ENCODE data around the gene VPS8. TPM values are rescaled to one million over a fixed set of nuclear protein-coding genes. Genes with fewer than 3 reads are reported as not detected.

VPS8 gene
- total RNA-seq, 1 experiment from 2014 or later: 25.1 TPM

DNA sequence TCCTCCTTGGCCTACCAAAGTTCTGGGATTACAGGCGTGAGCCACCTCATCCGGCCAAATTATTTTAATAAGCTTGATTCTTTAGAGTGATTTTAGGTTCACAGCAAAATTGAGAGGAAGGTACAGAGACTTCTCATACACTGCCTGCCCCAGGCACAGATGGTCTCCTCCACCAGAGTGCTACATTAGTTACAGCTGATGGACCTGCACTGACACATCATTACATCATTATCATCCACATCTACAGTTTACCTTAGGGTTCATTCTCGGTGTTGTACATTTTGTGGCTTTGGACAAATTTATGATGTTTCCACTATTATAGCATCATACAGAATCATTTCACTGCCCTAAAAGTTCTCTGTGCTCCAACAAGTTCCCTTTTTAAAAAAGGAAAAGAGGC lies 4.4 kb upstream of the VPS8 start:
- DNase-seq (ENCODE audit: extremely low read depth, low read depth): no peak

DNA sequence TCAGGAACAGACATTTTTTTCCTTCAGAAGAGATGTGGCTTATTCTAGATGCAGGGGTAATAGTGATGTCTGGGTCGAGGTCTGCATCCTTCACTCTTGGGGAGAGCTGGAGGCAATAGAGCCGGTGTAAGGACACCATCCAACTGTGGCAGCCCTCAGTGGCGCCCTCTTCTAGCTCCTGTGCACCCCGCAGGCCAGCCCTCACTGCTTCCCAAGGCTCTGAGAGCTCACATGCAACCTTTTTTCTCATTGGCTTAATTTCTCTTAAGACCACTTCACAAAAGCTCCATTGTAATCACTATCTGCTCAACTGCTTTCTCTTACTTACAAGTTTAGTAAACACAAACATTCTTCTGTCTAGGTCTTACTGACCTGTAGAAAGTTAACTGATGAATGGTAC lies 3.9 kb upstream of the VPS8 start:
- DNase-seq (ENCODE audit: extremely low read depth, low read depth): no peak

DNA sequence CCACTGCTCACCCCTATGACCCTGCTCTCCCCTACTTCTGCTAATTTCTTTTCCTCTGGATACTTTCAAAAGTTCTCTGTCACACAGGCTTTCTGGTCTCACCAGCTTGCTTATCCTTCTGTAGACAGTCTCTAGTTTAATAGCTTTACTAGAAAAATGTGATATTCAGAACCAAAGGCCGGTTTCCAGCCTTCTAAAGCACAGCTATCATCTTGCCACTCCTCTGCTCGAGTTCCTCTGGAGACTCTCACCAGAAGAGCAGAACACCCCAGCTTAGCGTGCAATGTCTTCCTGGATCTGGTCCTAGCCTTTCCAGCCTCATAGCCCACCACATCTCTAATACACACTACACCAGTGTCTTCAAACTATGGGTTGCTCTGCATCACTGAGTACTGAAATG lies 1.8 kb upstream of the VPS8 start:
- no peak for DNase-seq (ENCODE audit: extremely low read depth, low read depth)

- no peak for DNase-seq (ENCODE audit: extremely low read depth, low read depth)
These were observed 932 bp upstream of the VPS8 start for GRCh38 chr3:184811034-184811433.

- DNase-seq (ENCODE audit: extremely low read depth, low read depth): no peak
These were observed 335 bp upstream of the VPS8 start for GRCh38 chr3:184811663-184811998.

DNA sequence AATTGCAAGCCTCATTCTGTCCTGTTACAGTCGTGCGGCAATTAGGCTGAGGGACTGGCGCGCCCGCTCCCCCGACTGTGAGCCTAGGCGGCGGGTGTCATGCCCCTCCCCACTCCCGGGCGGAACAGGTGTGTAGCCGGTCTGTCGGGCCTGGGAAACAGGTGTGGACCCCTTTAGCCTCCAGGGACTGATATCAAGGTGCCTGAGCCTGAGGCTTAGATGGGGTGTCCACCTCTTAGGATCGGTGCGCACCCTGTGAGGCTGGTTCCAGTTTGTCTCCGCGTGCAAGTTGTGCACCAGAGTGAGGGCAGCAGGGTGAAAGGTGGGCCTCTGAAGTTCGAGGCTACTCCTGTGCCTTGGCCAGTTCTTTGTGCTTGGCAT lies 686 bp downstream of the VPS8 start:
- no peak for DNase-seq (ENCODE audit: extremely low read depth, low read depth)

DNA sequence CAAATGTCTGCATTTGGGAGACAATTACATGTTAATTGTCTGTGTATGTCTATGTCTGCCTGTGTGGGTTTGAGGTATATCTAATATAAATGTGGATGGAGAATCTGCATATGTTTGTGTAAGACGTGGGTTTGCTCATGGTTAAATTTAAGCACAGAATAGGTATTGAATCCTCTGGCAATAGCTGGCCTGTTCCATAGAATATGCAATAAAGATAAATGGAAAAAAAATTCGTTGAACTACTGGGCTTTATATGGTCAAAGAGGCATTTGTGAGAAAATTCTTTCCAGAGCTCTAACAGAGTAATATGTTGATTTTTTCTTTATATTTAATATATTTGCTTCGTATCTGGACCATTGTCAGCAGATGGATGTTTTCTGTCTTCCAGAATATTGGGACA lies 1.4 kb downstream of the VPS8 start:
- DNase-seq (ENCODE audit: extremely low read depth, low read depth): no peak

DNA sequence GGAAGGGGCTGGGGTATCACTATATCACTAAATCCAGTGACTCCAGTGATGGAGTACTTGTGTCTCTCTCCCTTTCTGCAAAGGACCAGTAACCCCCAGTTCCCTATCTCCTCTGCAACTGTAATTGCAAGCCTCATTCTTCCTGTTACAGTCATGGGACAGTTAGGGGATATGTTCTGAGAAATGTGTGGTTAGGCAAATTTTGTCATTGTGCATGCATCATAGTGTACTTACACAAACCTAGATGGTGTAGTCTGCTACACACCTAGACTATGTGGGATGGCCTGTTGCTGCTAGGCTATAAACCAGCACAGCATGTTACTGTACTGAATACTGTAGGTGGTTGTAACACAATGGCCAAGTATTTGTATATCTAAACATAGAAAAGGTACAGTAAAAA lies 2.2 kb downstream of the VPS8 start:
- DNase-seq (ENCODE audit: extremely low read depth, low read depth): no peak

DNA sequence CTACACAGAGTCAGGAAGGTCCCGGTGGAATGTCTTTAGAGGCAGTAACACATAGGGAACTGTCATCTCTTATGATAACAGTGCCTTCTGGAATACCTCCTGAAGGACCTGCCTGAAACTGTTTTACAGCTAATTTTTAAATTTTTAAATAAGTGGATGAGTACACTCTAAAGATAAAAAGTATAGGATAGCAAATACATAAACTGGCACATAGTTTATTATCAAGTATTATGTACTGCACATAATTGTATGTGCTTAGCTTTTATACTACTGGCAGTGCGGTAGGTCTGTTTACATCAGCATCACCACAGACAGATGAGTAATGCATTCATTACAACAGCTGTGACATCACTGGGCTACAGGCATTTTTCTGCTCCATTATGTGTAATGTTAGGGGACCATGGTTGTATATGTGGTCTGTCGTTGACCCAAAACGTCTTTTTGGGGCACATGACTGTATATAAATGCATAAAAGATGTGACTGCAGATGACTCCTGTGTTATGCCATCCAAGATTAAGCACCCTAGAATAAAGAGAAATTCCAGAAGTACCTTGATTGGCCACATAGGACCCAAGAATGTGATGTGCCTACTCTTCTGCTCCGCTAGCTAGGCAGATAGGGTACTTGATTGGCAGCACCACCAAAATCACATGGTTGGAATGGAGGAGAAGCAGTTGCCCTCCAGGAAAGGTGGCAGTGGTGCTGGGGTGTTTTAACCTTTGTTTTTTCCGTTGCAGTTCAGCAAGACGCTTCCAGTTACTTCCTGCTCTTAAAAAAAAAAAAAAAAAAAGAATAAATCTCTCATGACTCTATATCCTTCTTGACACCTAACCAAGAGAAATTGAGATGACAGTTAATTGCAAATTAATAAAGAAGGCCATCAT lies 3.3 kb downstream of the VPS8 start:
- DNase-seq (ENCODE audit: extremely low read depth, low read depth): no peak

DNA sequence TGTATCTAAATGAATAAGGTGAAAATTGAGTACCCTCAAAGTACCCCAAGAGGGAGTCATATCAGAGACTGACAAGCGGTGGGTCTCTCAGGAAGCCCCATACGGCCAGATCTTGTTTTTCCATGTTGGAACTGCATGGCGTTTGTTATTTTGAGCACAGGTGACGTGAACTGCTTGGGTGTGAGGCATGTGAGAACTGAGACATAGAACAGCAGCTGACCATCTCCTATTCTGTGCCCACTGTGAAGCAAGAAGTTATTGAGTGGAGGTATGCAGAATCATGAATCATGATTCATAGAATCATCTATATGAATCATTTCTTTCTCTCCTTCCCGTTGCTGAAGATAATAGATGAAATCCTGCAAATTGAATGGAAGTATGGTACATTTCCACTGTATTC lies 4.6 kb downstream of the VPS8 start:
- DNase-seq (ENCODE audit: extremely low read depth, low read depth): no peak

DNA sequence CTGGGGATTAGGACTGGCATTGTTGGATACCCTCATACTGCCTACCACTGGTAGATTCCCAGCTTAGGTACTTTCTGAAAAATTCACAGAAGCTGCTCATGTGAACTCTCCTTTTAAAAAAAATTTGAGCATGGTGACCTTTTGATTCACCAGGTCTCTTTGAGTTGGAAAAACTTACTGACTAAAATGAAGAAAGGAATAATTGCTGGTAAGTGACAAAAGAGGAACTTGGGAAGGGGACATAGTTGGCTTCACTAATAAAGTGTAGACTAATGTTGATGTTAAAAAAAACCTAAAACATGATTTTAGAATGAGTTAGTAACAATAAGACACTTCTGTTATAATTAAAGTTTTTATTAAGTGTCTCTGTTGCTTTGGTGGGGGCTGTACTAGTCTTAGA lies 8.6 kb downstream of the VPS8 start:
- no peak for DNase-seq (ENCODE audit: extremely low read depth, low read depth)

- no peak for DNase-seq (ENCODE audit: extremely low read depth, low read depth)
These were observed 9.1 kb downstream of the VPS8 start for GRCh38 chr3:184821034-184821433.

GRCh38 chr3:184822081-184822480 lies 10.1 kb downstream of the VPS8 start:
- no peak for DNase-seq (ENCODE audit: extremely low read depth, low read depth)

GRCh38 chr3:184822654-184823053 lies 10.7 kb downstream of the VPS8 start:
- DNase-seq (ENCODE audit: extremely low read depth, low read depth): no peak

GRCh38 chr3:184823990-184824389 lies 12.0 kb downstream of the VPS8 start:
- DNase-seq (ENCODE audit: extremely low read depth, low read depth): no peak

DNA sequence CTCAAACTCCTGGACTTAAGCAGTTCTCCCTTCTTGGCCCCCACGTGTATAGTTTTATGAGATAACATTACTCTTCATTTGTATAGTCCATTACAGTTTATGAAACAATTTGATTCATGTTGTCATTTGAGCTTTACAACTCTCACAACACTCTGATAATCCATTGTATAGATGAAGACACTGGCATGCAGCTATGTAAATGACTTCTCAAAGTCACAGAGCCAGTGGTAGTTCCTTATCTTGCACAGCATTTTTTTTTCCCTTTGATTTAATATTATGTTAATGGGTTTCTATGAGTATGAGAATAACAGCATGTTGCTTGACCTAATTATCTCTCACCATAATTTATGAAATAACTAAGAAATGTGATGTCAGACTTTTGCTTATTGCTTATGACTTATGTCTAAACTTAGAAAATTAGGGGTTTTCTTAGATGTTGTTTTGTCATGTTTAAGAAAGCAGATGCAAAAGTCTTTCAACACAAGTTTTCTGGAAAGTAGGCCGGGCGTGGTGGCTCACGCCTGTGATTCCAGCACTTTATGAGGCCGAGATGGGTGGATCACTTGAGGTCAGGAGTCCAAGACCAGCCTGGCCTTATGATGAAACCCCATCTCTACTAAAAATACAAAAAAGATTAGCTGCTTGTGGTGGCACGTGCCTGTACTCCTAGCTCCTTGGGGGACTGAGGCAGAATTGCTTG lies 13.3 kb downstream of the VPS8 start:
- no peak for DNase-seq (ENCODE audit: extremely low read depth, low read depth)

DNA sequence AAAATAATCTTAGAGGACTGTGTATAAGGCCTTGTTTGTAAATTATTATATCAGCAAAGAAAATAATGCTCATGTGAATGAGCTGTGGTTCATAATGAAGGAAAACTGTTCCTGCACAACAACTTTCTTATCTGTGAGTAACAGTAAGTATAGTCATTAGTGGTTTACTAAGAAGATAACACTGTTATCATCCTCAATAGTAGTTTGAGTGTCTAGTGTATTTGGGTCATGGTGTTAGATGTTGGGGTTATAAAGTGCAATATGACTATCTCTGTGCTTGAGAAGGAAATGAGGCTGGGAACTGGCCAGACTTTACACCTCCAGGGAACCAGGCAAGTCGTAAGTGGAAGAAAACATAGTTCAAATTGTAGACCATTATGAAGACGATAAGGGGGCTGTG lies 15.6 kb downstream of the VPS8 start:
- no peak for DNase-seq (ENCODE audit: extremely low read depth, low read depth)

DNA sequence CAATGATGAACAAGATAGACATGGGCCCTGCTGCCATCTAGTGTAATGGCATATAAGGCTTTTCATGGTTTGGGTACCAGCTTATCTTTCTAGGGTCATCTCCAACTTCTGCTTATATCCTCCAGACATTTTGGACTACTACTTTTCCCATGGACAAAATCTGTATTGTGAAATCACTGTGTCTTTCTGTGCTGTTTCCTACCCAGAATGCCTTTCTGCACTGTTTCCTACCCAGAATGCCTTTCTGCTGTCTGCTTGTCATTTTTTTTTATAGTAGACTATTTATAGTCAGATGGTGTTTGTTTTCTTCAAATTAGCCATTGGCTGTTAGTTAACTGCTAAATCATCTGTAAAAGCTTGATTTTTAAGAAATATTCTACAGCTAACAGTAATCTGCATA lies 20.1 kb downstream of the VPS8 start:
- DNase-seq (ENCODE audit: extremely low read depth, low read depth): no peak

- DNase-seq (ENCODE audit: extremely low read depth, low read depth): no peak
These were observed 20.9 kb downstream of the VPS8 start for GRCh38 chr3:184832903-184833302.

DNA sequence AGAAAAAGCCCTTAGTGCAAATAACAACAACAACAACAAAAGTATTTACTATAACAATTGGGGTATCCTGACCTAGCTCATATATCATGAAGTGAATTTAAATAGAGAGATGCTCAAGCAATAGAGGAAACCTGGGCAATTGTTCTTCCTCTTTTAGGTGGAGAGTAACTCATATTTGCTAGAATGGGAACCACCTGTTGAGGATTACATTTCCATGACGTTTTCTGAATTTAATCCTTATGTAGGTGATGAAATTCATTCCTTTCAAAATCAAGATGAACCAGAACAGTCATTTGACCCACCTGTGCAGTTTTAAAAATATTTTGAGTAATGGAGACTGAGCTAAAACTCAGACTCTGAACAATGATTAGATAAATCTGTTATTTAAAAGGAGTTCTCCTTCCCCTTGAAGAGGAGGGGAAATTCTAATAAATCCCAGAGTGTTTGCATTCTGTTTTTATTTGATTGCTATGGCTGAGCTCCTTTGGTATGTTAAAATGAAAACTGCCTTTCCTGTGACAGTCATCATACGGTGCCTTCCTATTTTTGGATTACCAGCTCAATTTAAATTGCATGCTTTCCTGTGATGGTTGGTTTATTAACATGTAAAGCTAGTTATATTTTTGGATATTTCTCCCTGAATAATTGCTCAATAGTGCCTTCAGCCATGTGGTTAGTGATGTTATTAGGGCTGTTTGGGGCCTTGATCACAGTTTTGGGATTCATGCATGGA lies 24.3 kb downstream of the VPS8 start:
- DNase-seq (ENCODE audit: extremely low read depth, low read depth): no peak

DNA sequence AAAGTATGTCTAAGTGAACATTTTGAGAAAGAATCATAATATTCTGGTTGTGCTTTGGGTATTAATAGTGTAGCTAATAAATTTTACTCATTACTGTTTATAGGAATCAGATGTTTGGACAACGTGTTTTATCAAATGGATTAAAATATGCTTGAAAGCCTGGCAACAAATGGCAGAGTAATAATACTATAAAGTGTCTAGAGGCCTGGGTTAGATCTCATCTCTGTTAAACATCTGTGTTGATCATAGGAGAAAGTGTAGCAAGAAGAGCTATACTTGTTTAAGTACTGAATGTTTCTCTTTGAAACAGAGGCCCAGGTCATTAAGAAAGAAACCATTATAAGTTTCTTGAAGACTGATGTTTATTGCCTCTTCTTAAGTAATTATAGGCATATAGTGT lies 30.5 kb downstream of the VPS8 start:
- DNase-seq (ENCODE audit: extremely low read depth, low read depth): no peak

GRCh38 chr3:184845819-184846218 lies 33.9 kb downstream of the VPS8 start:
- DNase-seq (ENCODE audit: extremely low read depth, low read depth): no peak

All from NCI-H460 (cell line).